ENCODE measurements around the gene ACAA1.

DNA sequence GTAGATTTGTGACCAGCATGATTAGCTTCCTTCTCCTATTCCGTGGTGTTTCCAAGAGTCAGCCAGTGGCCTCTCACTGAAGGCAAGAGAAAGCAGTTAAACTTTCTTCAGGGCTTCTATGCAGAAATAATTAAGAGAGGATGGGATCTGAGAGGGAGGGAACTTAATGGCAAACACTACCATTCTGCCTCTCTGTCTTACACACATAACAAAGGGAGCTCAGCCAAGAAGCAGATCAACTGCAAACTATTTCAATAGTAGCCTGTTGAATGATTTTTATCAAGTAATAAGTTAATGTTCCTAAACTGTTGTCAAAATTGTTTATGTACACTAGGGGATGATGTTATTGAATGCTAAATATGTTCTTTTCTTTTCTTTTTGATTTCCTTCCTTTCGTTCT is 40.3 kb upstream of the ACAA1 start:
- no peak for TF ChIP-seq CEBPB (IDR thresholded peaks at IDR 0.05; ENCODE audit: low read depth, low read length)
- no peak for TF ChIP-seq RCOR1 (IDR thresholded peaks at IDR 0.05; ENCODE audit: insufficient replicate concordance, low read length)
- TF ChIP-seq, protein P1, sequence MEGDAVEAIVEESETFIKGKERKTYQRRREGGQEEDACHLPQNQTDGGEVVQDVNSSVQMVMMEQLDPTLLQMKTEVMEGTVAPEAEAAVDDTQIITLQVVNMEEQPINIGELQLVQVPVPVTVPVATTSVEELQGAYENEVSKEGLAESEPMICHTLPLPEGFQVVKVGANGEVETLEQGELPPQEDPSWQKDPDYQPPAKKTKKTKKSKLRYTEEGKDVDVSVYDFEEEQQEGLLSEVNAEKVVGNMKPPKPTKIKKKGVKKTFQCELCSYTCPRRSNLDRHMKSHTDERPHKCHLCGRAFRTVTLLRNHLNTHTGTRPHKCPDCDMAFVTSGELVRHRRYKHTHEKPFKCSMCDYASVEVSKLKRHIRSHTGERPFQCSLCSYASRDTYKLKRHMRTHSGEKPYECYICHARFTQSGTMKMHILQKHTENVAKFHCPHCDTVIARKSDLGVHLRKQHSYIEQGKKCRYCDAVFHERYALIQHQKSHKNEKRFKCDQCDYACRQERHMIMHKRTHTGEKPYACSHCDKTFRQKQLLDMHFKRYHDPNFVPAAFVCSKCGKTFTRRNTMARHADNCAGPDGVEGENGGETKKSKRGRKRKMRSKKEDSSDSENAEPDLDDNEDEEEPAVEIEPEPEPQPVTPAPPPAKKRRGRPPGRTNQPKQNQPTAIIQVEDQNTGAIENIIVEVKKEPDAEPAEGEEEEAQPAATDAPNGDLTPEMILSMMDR (conservative IDR thresholded peaks at IDR 0.05; ENCODE audit: low read depth, low read length) = no peak
- TF ChIP-seq MXI1 (IDR thresholded peaks at IDR 0.05; ENCODE audit: borderline replicate concordance, low read depth, low read length) = no peak
- no peak for TF ChIP-seq POLR2A (IDR thresholded peaks at IDR 0.05; ENCODE audit: low read depth, low read length)
- no peak for TF ChIP-seq BHLHE40 (IDR thresholded peaks at IDR 0.05; ENCODE audit: low read depth, low read length)
- TF ChIP-seq MAFK (IDR thresholded peaks at IDR 0.05; ENCODE audit: low read depth, low read length) = no peak
- TF ChIP-seq, protein P2, sequence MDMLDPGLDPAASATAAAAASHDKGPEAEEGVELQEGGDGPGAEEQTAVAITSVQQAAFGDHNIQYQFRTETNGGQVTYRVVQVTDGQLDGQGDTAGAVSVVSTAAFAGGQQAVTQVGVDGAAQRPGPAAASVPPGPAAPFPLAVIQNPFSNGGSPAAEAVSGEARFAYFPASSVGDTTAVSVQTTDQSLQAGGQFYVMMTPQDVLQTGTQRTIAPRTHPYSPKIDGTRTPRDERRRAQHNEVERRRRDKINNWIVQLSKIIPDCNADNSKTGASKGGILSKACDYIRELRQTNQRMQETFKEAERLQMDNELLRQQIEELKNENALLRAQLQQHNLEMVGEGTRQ (IDR thresholded peaks at IDR 0.05; ENCODE audit: low read depth, low read length) = no peak
- no peak for TF ChIP-seq RAD21 (IDR thresholded peaks at IDR 0.05; ENCODE audit: low read length)
- no peak for TF ChIP-seq RFX5 (IDR thresholded peaks at IDR 0.05; ENCODE audit: low read depth, low read length)
- TF ChIP-seq FOS (IDR thresholded peaks at IDR 0.05; ENCODE audit: low read depth, low read length) = no peak
- TF ChIP-seq MAZ (IDR thresholded peaks at IDR 0.05; ENCODE audit: borderline replicate concordance, low read depth, low read length) = no peak
- no peak for TF ChIP-seq SMC3 (IDR thresholded peaks at IDR 0.05; ENCODE audit: low read depth, low read length)
